AG04449 (cell line): ENCODE measurements around the gene DNAH17.

Experiments used
- CTCF ChIA-PET: fragments of 350-600 bp; formaldehyde crosslinking; extraction: SDS; loops from one replicate; lab custom pipeline; 2021; ENCODE audit warnings: antibody characterized with exemption; lab: Yijun Ruan, JAX
- POLR2A ChIA-PET: fragments of 400-600, 350-600 bp; formaldehyde crosslinking; extraction: SDS; loops from one replicate; lab custom pipeline; 2020; ENCODE audit warnings: antibody characterized with exemption, inconsistent platforms; lab: Yijun Ruan, JAX
- DNase-seq: peaks from one replicate; pipeline ENCODE4 v3.0.0-alpha.2; 2010; ENCODE audit warnings: low read depth, low spot score
- H3K4me3 ChIP-seq: 2 replicates; pipeline ENCODE4 v1.5.1; 2011; ENCODE audit warnings: low read depth, mild to moderate bottlenecking, control low read depth, low read length
- CTCF ChIP-seq: IDR thresholded peaks from one replicate; pipeline ENCODE4 v1.5.1; 2011; ENCODE audit warnings: mild to moderate bottlenecking, moderate library complexity, low read length, control low read depth, inconsistent platforms; ENCODE audit not compliant: insufficient read depth; ENCODE audit errors: missing control alignments

DNAH17 gene

GRCh38 chr17:78461799-78462053 is 115.5 kb downstream of the DNAH17 start:
- no peak for TF ChIP-seq CTCF
- ChIA-PET CTCF (no interaction called here), POLR2A (no interaction called here)
- DNase-seq: no peak
- no peak overlapping the region for H3K4me3 ChIP-seq

- POLR2A ChIA-PET: no interaction called here
- no peak for TF ChIP-seq CTCF
- CTCF ChIA-PET: interaction anchor here (1.2 to 1.3 kb wide), 2 partner anchors 40 to 100 kb away, joined by 3 to 4 read pairs; no protein-coding TSS in a partner anchor
- no peak for DNase-seq
- H3K4me3 ChIP-seq: no peak overlapping the region
These were observed 116.0 kb downstream of the DNAH17 start for GRCh38 chr17:78460951-78461798.

GRCh38 chr17:78460176-78460675 is 117.0 kb downstream of the DNAH17 start:
- DNase-seq: no peak
- H3K4me3 ChIP-seq: no peak overlapping the region
- POLR2A ChIA-PET: no interaction called here
- no peak for TF ChIP-seq CTCF
- CTCF ChIA-PET: interaction anchor here (1.2 to 1.3 kb wide), 2 partner anchors 39 to 100 kb away, joined by 3 to 4 read pairs; no protein-coding TSS in a partner anchor

GRCh38 chr17:78459696-78460095 is 117.5 kb downstream of the DNAH17 start:
- ChIA-PET POLR2A (no interaction called here), CTCF (no interaction called here)
- no peak for DNase-seq
- H3K4me3 ChIP-seq: no peak overlapping the region
- TF ChIP-seq CTCF: no peak

GRCh38 chr17:78458736-78459335 is 118.4 kb downstream of the DNAH17 start:
- CTCF ChIA-PET: interaction anchor here (0.6 to 2.3 kb wide), 2 partner anchors 13 to 37 kb away, joined by 3 to 5 read pairs; no protein-coding TSS in a partner anchor
- H3K4me3 ChIP-seq: no peak overlapping the region
- POLR2A ChIA-PET: no interaction called here
- DNase-seq: no peak
- no peak for TF ChIP-seq CTCF

GRCh38 chr17:78458091-78458490 is 119.1 kb downstream of the DNAH17 start:
- ChIA-PET POLR2A (no interaction called here), CTCF (interaction anchor here (2.3 kb wide), 1 partner anchor 36 kb away, joined by 5 read pairs; no protein-coding TSS in a partner anchor)
- no peak for DNase-seq
- H3K4me3 ChIP-seq: no peak overlapping the region
- no peak for TF ChIP-seq CTCF
